Naive thymus-derived CD4-positive, alpha-beta T cell (primary cell): ENCODE results near the gene RGS1. TPM values are rescaled to one million over a fixed set of nuclear protein-coding genes. Genes with fewer than 3 reads are reported as not detected.
A peak's percentile ranks its signal among the peaks of the same experiment; 100 is the strongest.

Experiments used
- ATAC-seq: fragments of 150-1000 bp; cut with Tn5 transposase; 2 replicates; pipeline ENCODE4 v1.10.0; 2021; ENCODE audit warnings: mild to moderate bottlenecking, moderate library complexity
- CTCF ChIA-PET: fragments of 350-600 bp; sonication (Branson Sonifier 250); formaldehyde crosslinking; loops from one replicate; lab custom pipeline; 2021; ENCODE audit warnings: antibody characterized with exemption; lab: Charles Lee
- POLR2A ChIA-PET: fragments of 350-600 bp; sonication (Branson Sonifier 250); formaldehyde crosslinking; loops from one replicate; lab custom pipeline; 2021; ENCODE audit warnings: antibody characterized with exemption, inconsistent platforms; lab: Charles Lee
- DNase-seq, 9 donors: peaks; one replicate each; pipeline versions ENCODE4 v3.0.0 to v3.0.0-alpha.2; 2020 to 2022; ENCODE audit warnings: mixed read lengths in 1 of 9
- H3K27ac ChIP-seq: one replicate; pipeline ENCODE4 v1.7.0; 2013; ENCODE audit warnings: mild to moderate bottlenecking, low read depth, low read length, moderate library complexity
- H3K27me3 ChIP-seq, 2 donors: one replicate each; pipeline ENCODE4 v1.7.0; 2013; ENCODE audit warnings: low read length in 2 of 2, mild to moderate bottlenecking in 2 of 2, moderate library complexity in 2 of 2; ENCODE audit not compliant: control insufficient read depth in 2 of 2, insufficient read depth in 2 of 2
- H3K36me3 ChIP-seq, 3 experiments: 1 replicate in 2 of 3; 2 replicates in 1 of 3; pipeline ENCODE4 v1.7.0; 2013; ENCODE audit warnings: low read length in 3 of 3, mild to moderate bottlenecking in 3 of 3, moderate library complexity in 1 of 3; ENCODE audit not compliant: insufficient read depth in 3 of 3, control insufficient read depth in 2 of 3
- H3K4me1 ChIP-seq, 2 donors: one replicate each; pipeline ENCODE4 v1.7.0; 2013; ENCODE audit warnings: low read length in 2 of 2, mild to moderate bottlenecking in 2 of 2, moderate library complexity in 1 of 2; ENCODE audit not compliant: control insufficient read depth in 2 of 2, insufficient read depth in 2 of 2
- H3K4me3 ChIP-seq: 2 replicates; pipeline ENCODE4 v1.7.0; 2013; ENCODE audit warnings: mild to moderate bottlenecking, low read length
- H3K9me3 ChIP-seq, 3 experiments: 1 replicate in 2 of 3; 2 replicates in 1 of 3; pipeline ENCODE4 v1.7.0; 2013; ENCODE audit warnings: low read length in 3 of 3; ENCODE audit not compliant: control insufficient read depth in 2 of 3
- H3K27ac Mint-ChIP-seq, 9 donors: one replicate each; pipeline ENCODE4 v1.8.0; 2020 to 2022; ENCODE audit warnings: mixed read lengths in 9 of 9, mild to moderate bottlenecking in 8 of 9, moderate library complexity in 5 of 9, inconsistent platforms in 2 of 9
- H3K27me3 Mint-ChIP-seq, 5 donors: one replicate each; pipeline ENCODE4 v1.8.0; 2021 to 2022; ENCODE audit warnings: mixed read lengths in 5 of 5, mild to moderate bottlenecking in 1 of 5
- H3K36me3 Mint-ChIP-seq, 5 donors: one replicate each; pipeline ENCODE4 v1.8.0; 2020 to 2022; ENCODE audit warnings: mixed read lengths in 5 of 5, mild to moderate bottlenecking in 3 of 5, inconsistent platforms in 1 of 5
- H3K4me1 Mint-ChIP-seq, 7 donors: one replicate each; pipeline ENCODE4 v1.8.0; 2020 to 2022; ENCODE audit warnings: mixed read lengths in 7 of 7, mild to moderate bottlenecking in 3 of 7, inconsistent platforms in 1 of 7
- H3K4me3 Mint-ChIP-seq, 10 donors: one replicate each; pipeline ENCODE4 v1.8.0; 2020 to 2022; ENCODE audit warnings: mild to moderate bottlenecking in 10 of 10, mixed read lengths in 10 of 10, moderate library complexity in 6 of 10, inconsistent platforms in 2 of 10
- H3K9me3 Mint-ChIP-seq, 11 donors: one replicate each; pipeline ENCODE4 v1.8.0; 2020 to 2022; ENCODE audit warnings: mixed read lengths in 11 of 11, mild to moderate bottlenecking in 4 of 11, inconsistent platforms in 1 of 11, moderate library complexity in 1 of 11
- intact Hi-C, 2 donors: fragments of 100-400 bp; cut with micrococcal nuclease; formaldehyde crosslinking; loops; one replicate each; pipeline ENCODE4 v1.15.1; 2023
- polyA plus RNA-seq, 2 donors: library from polyadenylated mRNA; unstranded; fragments of 300-500 nt; fragmentation: Illumina TruSeq; gene quantifications; one replicate each; pipeline ENCODE4 v1.2.3, GENCODE V29; 2021
- total RNA-seq, 6 experiments: library from RNA in 5 of 6; stranded (reverse) in 5 of 6; gene quantifications; 1 replicate in 5 of 6; 2 replicates in 1 of 6; pipeline ENCODE4 v1.2.3 and lab custom pipeline; 2021 to 2026

The RGS1 gene
- total and polyA plus RNA-seq, 7 experiments from 2014 or later: 3.4 to 607 (median 14.3) TPM

GRCh38 chr1:192581131-192581927, 5.8 kb downstream of the RGS1 start:
- CTCF ChIA-PET: interaction anchor here (0.7 to 5.3 kb wide), 2 partner anchors 105 to 475 kb away, joined by 3 to 59 read pairs; no protein-coding TSS in a partner anchor
- H3K9me3 ChIP-seq: no peaks in the 10 kb centered on the region
- intact Hi-C loops: loop anchor here in 1 of 2 donors (2.0 kb wide), 1 partner anchor 75 kb away; no protein-coding TSS in a partner anchor
- Mint-ChIP-seq H3K36me3 (peaks cover 0 to 29% (median 0%) of the 10 kb centered on the region in 5 donors), H3K27ac (peak overlapping the region in 1 of 9 donors; percentile 12), H3K27me3 (peaks cover 0 to 3% (median 0%) of the 10 kb centered on the region in 5 donors), H3K4me3 (no peak overlapping the region), H3K4me1 (peaks cover 3 to 39% (median 19%) of the 10 kb centered on the region in 7 donors), H3K9me3 (no peaks in the 10 kb centered on the region)
- POLR2A ChIA-PET: no interaction called here
- no peak for DNase-seq
- ATAC-seq: peak; percentile 19
- H3K36me3 ChIP-seq: peaks cover 0 to 7% (median 0%) of the 10 kb centered on the region in 3 experiments
- peaks cover 7 to 9% of the 10 kb centered on the region in 2 donors for H3K4me1 ChIP-seq
- no peak overlapping the region for H3K27ac ChIP-seq
- H3K4me3 ChIP-seq: no peak overlapping the region
- no peaks in the 10 kb centered on the region for H3K27me3 ChIP-seq

- H3K9me3 Mint-ChIP-seq: no peaks in the 10 kb centered on the region
- ATAC-seq (no peak), DNase-seq (no peak)
- peaks cover 0 to 14% (median 0%) of the 10 kb centered on the region in 5 donors for H3K27me3 Mint-ChIP-seq
- H3K36me3 ChIP-seq: no peaks in the 10 kb centered on the region
- H3K4me1 ChIP-seq: no peaks in the 10 kb centered on the region
- POLR2A ChIA-PET: no interaction called here
- no peak overlapping the region for H3K4me3 Mint-ChIP-seq
- no peak overlapping the region for H3K27ac Mint-ChIP-seq
- no peak overlapping the region for H3K4me3 ChIP-seq
- intact Hi-C loops: no loop called here
- H3K4me1 Mint-ChIP-seq: peaks cover 0 to 8% (median 0%) of the 10 kb centered on the region in 7 donors
- no peak overlapping the region for H3K27ac ChIP-seq
- no peaks in the 10 kb centered on the region for H3K27me3 ChIP-seq
- CTCF ChIA-PET: no interaction called here
- no peaks in the 10 kb centered on the region for H3K9me3 ChIP-seq
- peaks cover 0 to 2% (median 0%) of the 10 kb centered on the region in 5 donors for H3K36me3 Mint-ChIP-seq
Measured at GRCh38 chr1:192584866-192585265, 9.3 kb downstream of the RGS1 start.

- no peak overlapping the region for H3K4me3 Mint-ChIP-seq
- no peak overlapping the region for H3K27ac Mint-ChIP-seq
- ATAC-seq (no peak), DNase-seq (no peak)
- H3K4me1 Mint-ChIP-seq: peaks cover 0 to 2% (median 0%) of the 10 kb centered on the region in 7 donors
- no peak overlapping the region for H3K27ac ChIP-seq
- H3K27me3 ChIP-seq: no peaks in the 10 kb centered on the region
- H3K4me1 ChIP-seq: no peaks in the 10 kb centered on the region
- CTCF ChIA-PET: interaction anchor here (1.1 kb wide), 1 partner anchor 9 kb away, joined by 4 read pairs; no protein-coding TSS in a partner anchor
- no peak overlapping the region for H3K4me3 ChIP-seq
- H3K9me3 Mint-ChIP-seq: no peaks in the 10 kb centered on the region
- H3K36me3 ChIP-seq: no peaks in the 10 kb centered on the region
- POLR2A ChIA-PET: no interaction called here
- no peaks in the 10 kb centered on the region for H3K9me3 ChIP-seq
- intact Hi-C loops: no loop called here
- peaks cover 0 to 20% (median 5%) of the 10 kb centered on the region in 5 donors for H3K27me3 Mint-ChIP-seq
- H3K36me3 Mint-ChIP-seq: no peaks in the 10 kb centered on the region
Measured at GRCh38 chr1:192587386-192588266, 12.1 kb downstream of the RGS1 start.

GRCh38 chr1:192588546-192588945, 13.0 kb downstream of the RGS1 start:
- H3K36me3 Mint-ChIP-seq: no peaks in the 10 kb centered on the region
- intact Hi-C loops: no loop called here
- CTCF ChIA-PET: interaction anchor here (1.1 kb wide), 1 partner anchor 10 kb away, joined by 4 read pairs; no protein-coding TSS in a partner anchor
- no peak overlapping the region for H3K27ac Mint-ChIP-seq
- POLR2A ChIA-PET: no interaction called here
- H3K4me1 ChIP-seq: no peaks in the 10 kb centered on the region
- no peak overlapping the region for H3K27ac ChIP-seq
- no peak overlapping the region for H3K4me3 Mint-ChIP-seq
- ATAC-seq (no peak), DNase-seq (no peak)
- no peaks in the 10 kb centered on the region for H3K4me1 Mint-ChIP-seq
- no peaks in the 10 kb centered on the region for H3K36me3 ChIP-seq
- H3K9me3 ChIP-seq: no peaks in the 10 kb centered on the region
- no peaks in the 10 kb centered on the region for H3K9me3 Mint-ChIP-seq
- H3K27me3 Mint-ChIP-seq: peaks cover 0 to 20% (median 5%) of the 10 kb centered on the region in 5 donors
- H3K4me3 ChIP-seq: no peak overlapping the region
- H3K27me3 ChIP-seq: no peaks in the 10 kb centered on the region

GRCh38 chr1:192589813-192590212, 14.2 kb downstream of the RGS1 start:
- POLR2A ChIA-PET: no interaction called here

GRCh38 chr1:192592517-192592916, 16.9 kb downstream of the RGS1 start:
- H3K9me3 ChIP-seq: no peaks in the 10 kb centered on the region
- ATAC-seq (no peak), DNase-seq (no peak)
- Mint-ChIP-seq H3K4me3 (no peak overlapping the region), H3K27ac (no peak overlapping the region), H3K27me3 (peaks cover 0 to 30% (median 6%) of the 10 kb centered on the region in 5 donors), H3K9me3 (no peaks in the 10 kb centered on the region), H3K4me1 (peaks cover 0 to 2% (median 0%) of the 10 kb centered on the region in 7 donors), H3K36me3 (no peaks in the 10 kb centered on the region)
- intact Hi-C loops: no loop called here
- POLR2A ChIA-PET: no interaction called here
- no peaks in the 10 kb centered on the region for H3K4me1 ChIP-seq
- no peaks in the 10 kb centered on the region for H3K36me3 ChIP-seq
- no peak overlapping the region for H3K27ac ChIP-seq
- no peak overlapping the region for H3K4me3 ChIP-seq
- no peaks in the 10 kb centered on the region for H3K27me3 ChIP-seq
- CTCF ChIA-PET: interaction anchor here (1.5 kb wide), 1 partner anchor 115 kb away, joined by 4 read pairs; no protein-coding TSS in a partner anchor

More at GRCh38 chr1:192589813-192590212, 14.2 kb downstream of the RGS1 start:
- H3K27ac ChIP-seq: no peak overlapping the region
- Mint-ChIP-seq H3K27me3 (peaks cover 0 to 20% (median 6%) of the 10 kb centered on the region in 5 donors), H3K4me1 (no peaks in the 10 kb centered on the region), H3K9me3 (no peaks in the 10 kb centered on the region), H3K27ac (no peak overlapping the region), H3K36me3 (no peaks in the 10 kb centered on the region), H3K4me3 (no peak overlapping the region)
- DNase-seq (no peak), ATAC-seq (no peak)
- CTCF ChIA-PET: no interaction called here
- intact Hi-C loops: no loop called here
- no peak overlapping the region for H3K4me3 ChIP-seq
- H3K9me3 ChIP-seq: no peaks in the 10 kb centered on the region
- H3K4me1 ChIP-seq: no peaks in the 10 kb centered on the region
- H3K36me3 ChIP-seq: no peaks in the 10 kb centered on the region
- H3K27me3 ChIP-seq: no peaks in the 10 kb centered on the region
